Stimulated activated CD4-positive, alpha-beta T cell treated with anti-CD3 and anti-CD28 coated beads, Interleukin-15, amount 100 ng/mL, for 24 hours (primary cell): ENCODE measurements around the gene PRPSAP2.
A peak's percentile ranks its signal among the peaks of the same experiment; 100 is the strongest.
"Not testable (repeated sequence)": the region's sequence is repeated elsewhere in the genome, so short reads cannot be mapped to it uniquely, and the experiment has no call there.

Experiments used
- DNase-seq: peaks from one replicate; pipeline ENCODE4 v3.0.0-alpha.2; 2020

The PRPSAP2 gene

DNA sequence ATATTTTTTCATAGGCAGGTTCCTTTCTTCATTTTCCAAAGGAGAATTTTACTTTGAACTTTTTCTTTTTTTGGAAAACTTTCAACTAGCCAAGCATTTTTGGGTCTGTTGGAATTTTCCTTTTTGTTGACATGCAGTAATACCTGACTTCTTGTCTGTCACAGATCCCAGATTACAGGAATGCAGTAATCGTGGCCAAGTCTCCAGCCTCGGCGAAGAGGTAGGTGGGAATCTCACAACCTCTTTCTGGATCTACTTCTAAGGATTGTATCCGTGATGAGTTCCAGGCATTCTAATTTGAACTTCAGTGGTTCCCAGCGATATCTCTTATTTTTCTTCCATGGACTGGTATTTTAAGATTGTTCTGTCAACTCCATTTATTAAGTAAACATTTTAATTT lies 31.7 kb downstream of the PRPSAP2 start:
- no peak for DNase-seq

GRCh38 chr17:18891541-18891940 lies 33.6 kb downstream of the PRPSAP2 start:
- DNase-seq: no peak

DNA sequence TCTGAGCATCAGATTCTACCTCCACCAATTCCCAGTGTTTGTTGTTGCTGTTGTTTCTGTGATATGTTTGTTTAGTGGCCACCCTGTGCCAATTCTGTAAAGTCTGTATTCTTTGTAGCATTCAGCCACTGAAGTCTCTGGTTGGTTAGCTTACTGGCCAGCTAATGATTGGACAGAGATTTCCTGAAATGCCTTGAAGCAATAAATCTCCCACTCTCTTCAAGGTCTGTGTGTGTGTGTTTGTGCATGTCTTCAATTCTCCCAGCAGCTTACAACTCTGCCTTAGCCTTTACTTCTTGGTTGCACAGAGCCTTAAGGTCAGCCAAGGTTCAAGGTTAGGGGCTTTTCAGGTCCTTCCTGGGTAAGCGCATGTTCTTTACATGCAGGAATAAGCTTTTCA lies 38.2 kb downstream of the PRPSAP2 start:
- DNase-seq: no peak

DNA sequence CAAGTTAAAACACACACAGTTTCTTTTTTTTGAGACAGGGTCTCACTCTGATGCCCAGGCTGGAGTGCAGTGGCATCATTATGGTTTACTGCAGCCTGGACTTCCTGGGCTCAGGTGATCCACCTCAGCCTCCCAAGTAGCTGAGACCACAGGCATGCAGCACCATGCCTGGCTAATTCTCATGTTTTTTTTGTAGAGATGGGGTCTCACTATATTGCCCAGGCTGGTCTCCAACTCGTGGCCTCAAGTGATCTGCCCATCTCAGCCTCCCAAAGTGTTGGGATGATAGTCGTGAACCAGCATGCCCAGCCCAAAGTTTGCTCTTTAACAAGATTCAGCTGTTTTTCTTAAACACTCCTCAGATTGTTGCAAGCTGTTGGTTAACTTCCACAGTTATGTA lies 39.0 kb downstream of the PRPSAP2 start:
- no peak for DNase-seq

- no peak for DNase-seq
Measured at GRCh38 chr17:18904482-18904881, 46.6 kb downstream of the PRPSAP2 start.

DNA sequence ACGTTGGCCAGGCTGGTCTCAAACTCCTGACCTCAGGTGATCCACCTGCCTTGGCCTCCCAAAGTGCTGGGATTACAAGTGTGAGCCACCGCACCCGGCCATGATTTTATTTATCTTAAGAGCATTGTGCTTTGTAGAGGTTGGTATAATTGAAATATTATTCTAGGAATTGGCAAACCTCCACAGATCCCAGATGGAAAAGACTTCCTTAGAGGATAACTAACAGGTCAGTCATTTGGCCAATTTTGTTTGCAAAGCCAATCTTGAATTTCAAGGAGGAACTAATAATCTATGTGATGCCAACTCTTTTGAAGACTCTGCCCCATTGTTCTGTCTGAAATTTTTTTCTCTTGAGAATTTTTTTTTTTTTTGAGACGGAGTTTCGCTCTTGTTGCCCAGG lies 47.3 kb downstream of the PRPSAP2 start:
- no peak for DNase-seq

DNA sequence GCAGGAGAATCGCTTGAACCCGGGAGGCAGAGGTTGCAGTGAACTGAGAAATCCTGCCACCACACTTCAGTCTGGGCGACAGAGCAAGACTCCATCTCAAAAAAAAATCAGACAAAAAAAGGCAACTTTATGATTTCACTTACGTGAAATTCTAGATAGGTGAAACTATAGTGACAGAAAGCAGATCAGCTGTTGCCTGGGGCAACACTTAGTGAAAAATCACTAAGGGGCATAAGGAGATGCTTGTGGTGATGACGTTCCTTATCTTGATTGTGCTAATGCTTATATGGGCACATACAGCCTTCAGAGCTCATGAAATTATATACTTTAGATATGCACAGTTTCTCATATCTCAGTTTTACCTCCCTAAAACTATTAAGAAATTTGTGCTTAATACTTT lies 52.4 kb downstream of the PRPSAP2 start:
- no peak for DNase-seq

DNA sequence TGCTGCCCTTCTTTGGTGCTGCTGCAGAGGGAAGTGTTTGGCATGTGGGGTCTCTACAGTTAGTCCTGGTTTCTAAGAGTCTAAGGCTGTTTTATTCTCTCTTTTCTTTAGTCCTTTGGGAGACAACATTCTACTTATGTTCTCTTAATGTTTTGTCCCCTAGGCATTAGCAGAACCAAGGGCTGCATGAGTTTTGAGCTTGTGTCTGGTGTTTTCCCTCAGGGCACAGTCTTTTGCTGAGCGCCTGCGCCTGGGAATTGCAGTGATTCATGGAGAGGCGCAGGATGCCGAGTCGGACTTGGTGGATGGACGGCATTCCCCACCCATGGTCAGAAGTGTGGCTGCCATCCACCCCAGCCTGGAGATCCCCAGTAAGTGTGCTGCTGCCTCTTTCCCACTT lies 53.0 kb downstream of the PRPSAP2 start:
- DNase-seq: no peak

DNA sequence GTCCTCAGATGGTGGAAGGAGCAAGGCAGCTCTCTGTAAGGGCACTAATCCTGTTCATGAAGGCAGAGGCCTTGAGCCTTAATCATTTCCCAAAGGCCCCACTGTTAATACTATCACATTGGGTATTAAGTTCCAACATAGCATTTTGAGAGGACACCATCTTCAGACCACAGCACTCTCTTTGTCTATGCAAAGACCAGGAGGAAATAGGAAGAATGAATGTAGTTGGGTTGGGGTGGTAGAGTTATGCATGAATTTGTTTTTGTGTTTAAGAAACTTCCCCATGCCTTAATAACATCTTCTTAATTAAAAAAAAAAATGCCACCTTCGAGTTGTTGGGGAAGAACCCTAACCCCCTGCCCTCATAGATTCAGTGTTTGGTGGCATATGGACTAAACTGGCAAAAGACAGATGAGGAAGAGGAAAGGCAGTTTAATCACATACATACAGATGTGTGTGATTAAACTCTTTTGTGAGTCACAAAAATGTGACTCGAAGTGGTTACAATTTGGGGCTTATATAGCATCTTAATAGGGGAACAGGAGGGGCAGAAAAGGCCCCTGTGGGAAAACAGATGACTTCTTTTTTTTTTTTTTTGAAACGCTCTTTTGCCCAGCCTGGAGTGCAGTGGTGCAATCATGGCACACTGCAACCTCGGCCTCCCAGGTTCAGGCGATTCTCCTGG lies 59.0 kb downstream of the PRPSAP2 start:
- no peak for DNase-seq

GRCh38 chr17:18917506-18918032 lies 59.6 kb downstream of the PRPSAP2 start:
- DNase-seq: no peak

DNA sequence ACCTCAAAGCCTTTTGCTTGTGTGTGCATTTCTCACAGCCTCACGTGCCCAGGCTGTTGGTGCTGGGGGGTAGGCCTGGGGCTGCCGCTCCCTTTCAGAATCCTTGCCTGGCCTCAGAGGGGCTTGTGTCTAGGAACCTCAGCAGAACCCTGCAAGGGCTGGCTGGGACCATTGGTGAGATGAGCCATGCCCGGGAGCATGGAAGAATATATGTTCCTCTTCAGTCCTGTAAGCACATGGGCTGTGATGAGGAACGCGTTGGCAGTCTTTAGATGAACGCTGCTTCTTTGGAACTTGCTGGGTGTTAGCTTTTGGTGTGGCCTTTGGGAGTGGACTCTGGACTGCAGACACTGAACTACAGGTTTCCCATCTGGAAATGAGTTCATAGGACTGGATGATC lies 62.0 kb downstream of the PRPSAP2 start:
- DNase-seq: no peak

DNA sequence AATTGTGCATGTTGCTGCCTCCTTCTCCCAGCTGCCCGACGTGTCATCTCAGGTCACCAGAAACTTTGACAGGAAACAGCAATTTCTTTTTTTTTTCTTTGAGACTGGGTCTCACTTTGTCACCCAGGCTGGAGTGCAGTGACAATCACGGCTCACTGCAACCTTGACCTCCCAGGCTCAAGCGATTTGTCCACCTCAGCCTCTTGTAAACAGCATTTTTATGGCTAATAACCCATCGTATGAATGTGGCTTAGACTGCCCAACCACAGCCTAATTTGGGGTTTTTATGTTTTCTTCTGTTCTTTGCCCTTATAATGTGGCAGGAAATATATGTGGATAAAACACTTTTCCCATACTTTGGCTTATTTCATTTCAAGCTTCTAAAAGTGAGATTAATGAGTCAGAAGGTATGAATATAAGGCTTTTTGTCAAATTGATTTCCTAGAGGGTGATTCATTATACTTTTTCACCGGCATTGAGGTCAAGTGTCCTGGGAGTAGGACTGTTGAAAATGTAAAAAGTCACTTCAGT lies 63.0 kb downstream of the PRPSAP2 start:
- peak; percentile 25 for DNase-seq

DNA sequence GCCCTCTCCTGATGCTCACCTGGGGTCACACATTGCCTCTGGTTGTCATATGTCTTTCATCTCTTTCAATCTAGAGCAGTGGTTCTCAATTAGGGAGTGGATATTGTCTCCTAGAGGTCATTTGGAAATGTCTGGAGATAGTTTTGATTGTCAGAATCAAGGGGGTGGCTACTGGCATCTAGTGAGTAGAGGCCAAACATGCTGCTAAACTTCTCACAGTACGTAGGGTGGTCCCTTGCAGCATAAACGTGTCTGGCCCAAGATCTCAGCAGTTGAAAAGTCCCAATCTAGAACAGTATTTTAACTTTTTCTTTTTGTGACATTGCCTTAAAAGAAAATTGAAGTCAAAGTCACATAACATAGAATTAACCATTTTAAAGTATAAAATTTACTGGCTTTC lies 63.6 kb downstream of the PRPSAP2 start:
- no peak for DNase-seq

- DNase-seq: peak; percentile 58
Measured at GRCh38 chr17:18921912-18922451, 64.1 kb downstream of the PRPSAP2 start.

DNA sequence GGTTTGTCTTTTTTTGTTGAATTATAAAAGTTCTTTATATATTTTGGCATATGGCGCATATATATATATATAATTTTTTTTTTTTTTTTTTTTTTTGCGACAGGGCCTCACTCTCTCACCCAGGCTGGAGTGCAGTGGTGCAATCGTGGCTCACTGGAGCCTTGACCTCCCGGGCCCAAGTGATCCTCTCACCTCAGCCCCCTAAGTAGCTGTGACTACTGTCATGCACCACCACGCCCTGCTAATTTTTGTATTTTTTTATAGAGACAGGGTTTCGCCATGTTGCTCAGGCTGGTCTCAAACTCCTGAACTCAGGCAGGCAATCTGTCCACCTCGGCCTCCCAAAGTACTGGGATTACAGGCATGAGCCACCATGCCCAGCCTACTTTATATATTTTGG lies 64.7 kb downstream of the PRPSAP2 start:
- not testable (repeated sequence) for DNase-seq

GRCh38 chr17:18925187-18925586 lies 67.3 kb downstream of the PRPSAP2 start:
- DNase-seq: no peak

GRCh38 chr17:18928628-18929125 lies 70.7 kb downstream of the PRPSAP2 start:
- DNase-seq: no peak

- DNase-seq: no peak
Measured at GRCh38 chr17:18932360-18933055, 74.6 kb downstream of the PRPSAP2 start.

- no peak for DNase-seq
Measured at GRCh38 chr17:18933102-18934058, 75.4 kb downstream of the PRPSAP2 start.

DNA sequence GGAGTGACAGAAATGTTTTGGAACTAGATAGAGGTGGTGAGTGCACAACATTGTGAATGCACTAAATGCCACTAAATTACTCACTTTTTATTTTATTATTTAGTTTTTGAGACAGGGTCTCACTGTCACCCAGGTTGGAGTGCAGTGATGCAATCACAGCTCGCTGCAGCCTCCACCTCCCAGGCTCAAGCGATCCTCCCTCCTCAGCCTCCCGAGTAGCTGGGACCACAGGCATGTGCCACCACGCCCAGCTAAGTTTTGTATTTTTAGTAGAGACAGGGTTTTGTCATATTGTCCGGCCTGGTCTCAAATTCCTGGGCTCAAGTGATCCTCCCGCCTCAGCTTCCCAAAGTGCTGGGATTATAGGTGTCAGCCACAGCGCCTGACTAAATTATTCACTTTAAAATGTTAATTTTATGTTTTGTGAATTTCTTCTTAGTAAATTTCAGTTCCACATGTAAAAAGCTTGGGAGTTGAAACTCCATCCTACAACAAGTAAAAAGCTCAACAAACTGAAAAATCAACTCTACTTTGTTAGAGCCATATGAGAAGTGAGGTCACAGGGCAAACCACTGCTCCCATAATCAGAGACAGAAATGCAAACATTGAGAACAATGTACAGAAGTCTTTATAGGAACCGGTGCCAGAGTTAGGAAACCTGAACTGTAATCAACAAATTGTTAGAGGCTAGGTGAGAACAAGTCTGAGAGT lies 80.2 kb downstream of the PRPSAP2 start:
- DNase-seq: no peak

DNA sequence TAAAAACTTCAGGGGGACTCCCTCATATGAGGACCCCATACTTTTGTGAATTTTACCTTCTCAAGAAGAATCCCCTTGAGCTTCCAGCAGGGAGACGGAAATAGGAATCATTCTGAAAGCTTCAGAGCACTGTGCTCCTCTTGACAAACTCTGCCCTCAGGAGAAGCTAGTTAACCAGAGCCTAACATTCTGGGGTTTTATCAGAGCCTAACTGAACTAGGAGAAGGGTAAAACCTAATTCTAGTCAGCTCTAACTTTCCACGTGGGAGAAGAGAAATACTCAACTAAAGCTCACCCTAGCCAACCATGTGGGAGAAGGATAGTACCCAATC lies 80.7 kb downstream of the PRPSAP2 start:
- DNase-seq: no peak

GRCh38 chr17:18944646-18945045 lies 86.7 kb downstream of the PRPSAP2 start:
- DNase-seq: no peak
